GM18867 (cell line): Measurements from ENCODE around the gene PLAAT4.

Source experiments
- ATAC-seq: cut with Tn5 transposase; IDR thresholded peaks from one replicate; pipeline ENCODE4 v1.9.1; 2021; ENCODE audit warnings: mild to moderate bottlenecking, moderate library complexity; ENCODE audit not compliant: unreplicated experiment

Gene PLAAT4

GRCh38 chr11:63536669-63537292 is at the start of gene PLAAT4:
Gene PLAAT4 (plus strand): TSS chr11:63536808. CDS start chr11:63536869, 61 bp downstream.
- ATAC-seq, result peak; percentile 40

- ATAC-seq, result no peak
Observed at GRCh38 chr11:63488789-63489188, 47.8 kb upstream of the PLAAT4 start.

- no peak for ATAC-seq
Observed at GRCh38 chr11:63489879-63490278, 46.7 kb upstream of the PLAAT4 start.

DNA sequence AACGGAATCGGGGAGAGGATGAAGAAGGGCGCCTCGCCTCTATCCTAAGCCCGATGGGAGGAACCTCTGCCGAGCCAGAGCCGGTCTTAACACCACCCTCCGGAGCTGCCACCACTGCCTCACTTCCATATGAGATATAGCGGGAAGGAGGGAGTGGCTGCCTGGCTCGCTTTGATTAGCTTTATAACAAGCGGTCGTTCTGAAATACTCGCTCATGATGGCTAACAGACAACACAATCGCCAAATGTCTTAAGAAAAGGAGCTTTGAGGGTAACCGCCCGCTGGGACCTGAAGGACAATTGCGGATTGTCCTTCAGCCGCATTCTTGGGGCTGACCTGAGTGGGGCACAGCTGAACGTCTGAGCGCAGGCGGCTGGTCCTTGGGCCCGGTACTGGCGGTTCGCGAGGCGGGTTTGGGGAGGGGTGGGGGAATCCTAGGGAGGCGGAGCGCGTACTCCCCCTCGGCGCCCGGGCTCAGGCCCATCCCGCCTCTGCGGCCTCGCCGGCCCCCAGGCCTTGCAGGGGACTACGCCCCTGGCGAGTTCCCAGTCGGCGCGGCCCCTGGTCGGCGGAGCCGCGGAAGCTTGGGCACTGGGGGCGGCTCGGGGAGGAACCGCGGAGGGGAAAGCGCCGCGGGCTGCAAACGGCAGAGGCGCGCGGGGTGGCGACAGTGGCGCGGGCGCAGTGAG is 45.9 kb upstream of the PLAAT4 start, which contains the start of gene PLAAT5:
Gene PLAAT5 (minus strand): TSS at position 617 of the 689 bp plus-strand sequence. CDS start 133 bp downstream, at position 484.
- ATAC-seq, result no peak

DNA sequence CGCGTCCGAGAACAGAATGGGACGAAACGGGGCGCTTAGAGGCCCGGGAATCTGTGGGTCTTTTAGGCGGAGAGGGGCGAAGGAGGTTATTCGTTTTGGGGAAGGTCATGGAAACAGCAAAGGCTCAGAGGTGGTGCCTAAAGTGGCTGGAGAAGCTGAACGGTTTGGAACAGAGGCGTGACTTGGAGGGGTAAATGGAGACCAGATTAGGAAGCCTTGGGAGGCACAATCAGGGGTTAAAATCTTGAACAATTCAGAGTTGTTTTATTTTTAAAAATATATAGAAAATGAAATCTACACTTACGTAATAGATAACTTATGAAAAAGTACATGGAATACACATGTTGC is 45.4 kb upstream of the PLAAT4 start:
- no peak for ATAC-seq

DNA sequence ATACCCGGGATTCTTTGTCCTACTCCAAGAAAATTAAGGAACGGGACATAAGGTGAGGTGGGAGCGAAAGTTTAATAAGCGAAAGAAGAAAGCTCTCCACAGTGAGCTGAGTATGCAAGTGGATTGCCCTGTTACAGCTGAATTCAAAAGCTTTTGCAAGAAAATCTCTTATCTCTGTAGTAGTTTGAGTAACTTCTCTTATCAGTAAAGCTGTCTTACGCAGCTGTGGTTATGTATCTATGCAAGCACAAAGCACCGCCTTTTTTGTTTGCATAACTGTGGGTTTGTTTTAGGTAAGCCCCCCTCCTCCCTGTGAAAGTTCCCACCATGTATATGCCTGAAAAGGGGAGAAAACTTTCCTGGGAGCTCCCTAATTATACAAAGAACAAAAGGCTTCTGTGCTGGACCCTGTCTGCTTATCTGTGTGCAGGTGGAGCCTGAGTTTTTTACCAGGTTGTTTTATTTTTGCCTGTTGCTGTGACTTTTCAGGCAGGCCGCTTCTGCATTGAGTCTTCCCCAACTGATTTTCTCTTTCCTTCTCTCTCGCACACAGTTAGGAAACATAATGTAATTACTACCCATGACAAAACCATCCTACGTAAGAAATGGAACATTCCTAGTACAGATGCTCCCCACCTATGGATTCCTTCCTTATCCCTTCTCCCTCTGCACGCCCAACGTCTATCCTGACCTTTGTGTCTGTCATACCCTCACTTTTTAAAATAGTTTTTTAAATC is 44.8 kb upstream of the PLAAT4 start:
- ATAC-seq, result no peak

DNA sequence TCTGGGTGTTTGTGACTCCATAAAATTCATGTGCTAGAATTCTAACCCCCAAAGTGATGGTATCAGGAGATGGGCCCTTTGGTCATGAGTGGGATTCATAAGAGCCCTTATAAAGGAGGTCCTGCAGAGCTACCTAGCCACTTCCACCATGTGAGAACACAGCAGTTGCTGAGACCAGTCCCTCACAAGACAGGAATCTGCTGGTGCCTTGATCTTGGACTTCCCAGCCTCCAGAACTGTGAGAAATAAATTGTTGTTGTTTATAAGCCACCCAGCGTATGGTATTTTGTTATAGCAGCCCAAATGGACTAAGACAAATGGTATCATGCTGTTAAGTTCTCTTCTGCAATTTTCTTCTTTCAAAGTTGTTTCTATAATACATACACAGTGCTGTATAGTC is 44.2 kb upstream of the PLAAT4 start:
- no peak for ATAC-seq

DNA sequence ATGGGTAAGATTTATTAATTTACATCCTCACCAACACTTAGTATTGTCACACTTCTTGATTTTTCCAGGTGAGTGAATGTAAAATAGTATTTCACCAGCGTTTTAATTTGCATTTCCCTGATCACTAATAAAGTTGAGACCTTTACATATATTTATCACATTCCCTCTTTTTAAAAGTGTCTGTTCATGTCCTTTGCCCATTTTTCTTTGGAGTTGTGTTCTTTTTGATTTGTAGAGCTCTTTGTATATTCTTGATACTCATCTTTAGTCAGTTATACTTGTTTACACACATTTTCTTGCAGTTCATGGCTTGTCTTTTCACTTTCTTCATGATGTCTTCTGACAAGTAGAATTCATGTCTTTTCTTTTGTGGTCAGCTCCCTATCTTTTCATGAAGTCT is 43.5 kb upstream of the PLAAT4 start:
- no peak for ATAC-seq

GRCh38 chr11:63494975-63495374 is 41.6 kb upstream of the PLAAT4 start:
- ATAC-seq, result no peak

GRCh38 chr11:63499874-63500273 is 36.7 kb upstream of the PLAAT4 start:
- no peak for ATAC-seq

DNA sequence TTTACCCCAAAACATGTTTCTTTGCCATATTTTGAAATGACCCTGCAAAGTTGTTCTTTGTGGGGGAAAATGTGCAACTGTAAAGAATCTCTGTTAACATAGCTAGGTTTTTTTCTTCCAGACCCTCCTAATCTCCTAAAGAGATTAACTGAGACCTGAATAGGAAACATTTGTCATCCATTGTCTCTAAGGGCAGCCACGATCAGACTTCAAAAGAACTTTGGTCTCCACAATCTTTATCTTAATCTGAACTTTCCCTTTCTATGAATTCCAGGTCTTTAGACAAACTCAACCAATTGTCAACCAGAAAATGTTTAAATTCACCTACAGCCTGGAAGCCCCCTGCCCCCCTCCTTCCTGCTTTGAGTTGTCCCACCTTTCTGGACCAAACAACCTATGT is 35.4 kb upstream of the PLAAT4 start:
- no peak for ATAC-seq

DNA sequence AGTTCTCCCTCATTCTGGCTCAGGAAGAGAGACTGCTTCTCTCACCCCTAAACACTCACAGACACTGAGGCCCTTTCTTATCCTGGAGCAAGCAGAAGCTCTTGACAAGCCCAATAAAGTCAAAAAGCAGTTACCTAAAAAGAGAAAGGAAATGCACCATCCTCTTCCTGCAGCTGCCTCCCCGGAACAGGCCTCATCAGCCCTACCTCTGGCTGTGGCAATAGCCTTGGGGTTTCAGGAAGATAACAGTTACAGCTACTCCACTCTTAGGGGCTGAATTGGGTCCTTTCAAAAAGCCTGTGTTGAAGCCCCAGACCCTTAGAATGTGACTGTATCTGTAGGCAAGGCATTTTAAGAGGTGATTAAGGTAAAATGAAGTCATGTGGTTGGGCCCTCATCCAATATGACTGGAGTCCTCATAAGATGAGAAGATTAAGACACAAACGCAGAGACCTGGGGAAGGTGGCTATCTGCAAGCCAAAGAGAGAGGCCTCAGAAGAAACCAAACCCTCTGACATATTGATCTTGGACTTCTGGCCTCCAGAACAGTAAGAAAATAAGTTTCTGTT is 34.3 kb upstream of the PLAAT4 start:
- ATAC-seq, result no peak

GRCh38 chr11:63503492-63503891 is 33.1 kb upstream of the PLAAT4 start:
- no peak for ATAC-seq

DNA sequence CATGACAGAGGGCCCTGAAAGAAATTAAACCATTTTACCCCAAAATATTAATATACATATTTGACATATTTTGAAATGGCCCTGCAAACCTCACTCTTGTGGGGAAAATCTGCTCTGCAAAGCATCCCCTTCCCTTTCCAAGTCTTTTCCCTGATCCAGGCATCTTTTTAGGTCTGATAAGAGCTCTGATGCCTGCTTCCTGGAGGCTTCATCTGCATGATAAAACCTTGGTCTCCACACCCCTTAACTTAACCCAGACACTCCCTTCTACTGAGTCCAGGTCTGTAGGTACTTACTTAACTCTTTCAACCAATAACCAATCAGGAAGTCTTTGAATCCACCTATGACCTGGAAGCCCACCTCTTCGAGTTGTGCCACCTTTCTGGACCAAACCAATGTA is 32.6 kb upstream of the PLAAT4 start:
- ATAC-seq, result no peak

DNA sequence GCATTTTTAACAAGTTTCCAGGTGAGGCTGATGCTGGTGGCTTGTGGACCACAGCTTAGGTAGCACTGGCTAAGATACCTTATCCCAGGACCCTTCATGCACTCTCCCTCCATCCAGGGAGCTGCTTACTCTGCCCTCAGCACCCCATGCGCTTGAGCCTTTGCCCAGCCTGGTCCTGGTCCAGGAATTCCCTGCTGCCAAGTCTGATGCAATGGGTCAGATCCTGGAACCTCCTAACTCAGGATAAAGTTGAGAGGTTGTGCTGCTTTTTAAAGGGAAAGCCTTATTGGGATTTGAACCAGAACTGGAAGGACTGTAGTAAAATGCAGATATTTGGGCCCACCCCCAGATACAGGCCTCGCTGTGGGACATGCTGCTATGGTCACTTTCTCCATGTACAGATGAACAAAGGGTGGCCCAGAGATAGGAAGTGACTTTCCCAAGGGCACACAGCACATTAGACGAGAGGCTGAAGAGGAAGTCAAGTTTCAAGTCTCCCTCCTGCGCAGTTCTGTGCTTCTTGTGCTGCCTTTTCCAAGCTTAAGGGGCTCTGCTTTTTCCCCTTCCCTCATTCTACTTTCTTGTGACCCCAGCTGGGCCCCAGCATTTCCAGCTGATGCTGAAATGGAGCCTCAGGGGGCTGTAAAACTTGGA is 31.5 kb upstream of the PLAAT4 start:
- no peak for ATAC-seq

GRCh38 chr11:63505857-63506528 is 30.6 kb upstream of the PLAAT4 start, which contains the start of gene LGALS12:
Gene LGALS12 (plus strand): TSS chr11:63506084. CDS start chr11:63506459, 375 bp downstream.
- no peak for ATAC-seq

- ATAC-seq, result no peak
Observed at GRCh38 chr11:63506876-63507275, 29.7 kb upstream of the PLAAT4 start.

DNA sequence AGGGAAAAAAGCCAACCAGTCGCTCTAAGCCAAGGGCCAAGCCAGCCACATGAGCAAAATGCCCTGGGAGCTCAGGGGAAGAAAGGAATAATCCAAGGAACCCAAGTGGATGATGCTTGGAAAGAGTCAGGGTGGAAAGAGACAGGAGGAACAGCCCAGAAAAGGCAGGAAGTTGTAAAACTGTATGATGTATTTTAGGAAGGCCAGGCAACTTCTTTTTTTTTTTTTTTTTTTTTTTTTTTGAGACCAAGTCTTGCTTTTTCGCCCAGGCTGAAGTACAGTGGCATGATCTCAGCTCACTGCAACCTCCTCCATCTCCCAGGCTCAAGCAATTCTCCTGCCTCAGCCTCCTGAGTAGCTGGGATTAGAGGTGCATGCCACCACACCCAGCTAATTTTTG is 29.1 kb upstream of the PLAAT4 start:
- ATAC-seq, result no peak

- no peak for ATAC-seq
Observed at GRCh38 chr11:63508009-63508408, 28.6 kb upstream of the PLAAT4 start.

DNA sequence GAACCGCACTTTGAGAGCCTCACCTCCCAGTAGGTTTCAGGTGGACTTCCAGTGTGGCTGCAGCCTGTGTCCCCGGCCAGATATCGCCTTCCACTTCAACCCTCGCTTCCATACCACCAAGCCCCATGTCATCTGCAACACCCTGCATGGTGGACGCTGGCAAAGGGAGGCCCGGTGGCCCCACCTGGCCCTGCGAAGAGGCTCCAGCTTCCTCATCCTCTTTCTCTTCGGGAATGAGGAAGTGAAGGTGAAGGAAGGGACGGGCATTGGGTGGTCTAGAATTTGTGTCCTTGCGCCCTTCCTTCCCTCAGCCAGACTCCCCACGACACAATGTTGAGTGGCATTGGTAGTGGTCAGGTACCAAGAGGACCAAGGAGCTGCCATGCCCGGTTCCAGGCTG is 27.9 kb upstream of the PLAAT4 start:
- no peak for ATAC-seq
